Inflammatory macrophage treated with lipopolysaccharide for 1 hour (primary cell): ENCODE results near the gene LMBRD2.

Source experiments
- DNase-seq, 2 donors: peaks; one replicate each; pipeline ENCODE4 v3.0.0-alpha.2; 2020 to 2022

LMBRD2 gene

GRCh38 chr5:36096486-36096885 is 55.2 kb downstream of the LMBRD2 start:
- no peak for DNase-seq

- peak; percentile 27 to 38 for DNase-seq
These were observed 61.7 kb downstream of the LMBRD2 start for GRCh38 chr5:36089989-36090388.

- DNase-seq = peak in 1 of 2 donors; percentile 51
These were observed 72.4 kb downstream of the LMBRD2 start for GRCh38 chr5:36079200-36079781.

- no peak for DNase-seq
These were observed 73.3 kb downstream of the LMBRD2 start for GRCh38 chr5:36078430-36078829.

GRCh38 chr5:36073595-36074216 is 78.0 kb downstream of the LMBRD2 start:
- no peak for DNase-seq

- DNase-seq = no peak
These were observed 80.8 kb downstream of the LMBRD2 start for GRCh38 chr5:36070687-36071571.

- DNase-seq = no peak
These were observed 82.9 kb downstream of the LMBRD2 start for GRCh38 chr5:36068751-36069281.

- no peak for DNase-seq
These were observed 85.0 kb downstream of the LMBRD2 start, which contains the start of gene UGT3A2 for GRCh38 chr5:36066540-36067210. Gene UGT3A2 (minus strand): TSS chr5:36066882. CDS start chr5:36066789, 93 bp downstream.

- DNase-seq = no peak
These were observed 85.6 kb downstream of the LMBRD2 start for GRCh38 chr5:36066001-36066539.

- DNase-seq = no peak
These were observed 91.2 kb downstream of the LMBRD2 start for GRCh38 chr5:36060420-36060887.

GRCh38 chr5:36059571-36060419 is 91.9 kb downstream of the LMBRD2 start:
- DNase-seq = no peak

- no peak for DNase-seq
These were observed 92.9 kb downstream of the LMBRD2 start for GRCh38 chr5:36058776-36059175.

- no peak for DNase-seq
These were observed 94.3 kb downstream of the LMBRD2 start for GRCh38 chr5:36057386-36057785.

- DNase-seq = no peak
These were observed 95.3 kb downstream of the LMBRD2 start for GRCh38 chr5:36056422-36056821.

- DNase-seq = no peak
These were observed 95.7 kb downstream of the LMBRD2 start for GRCh38 chr5:36055984-36056383.

- DNase-seq = no peak
These were observed 97.0 kb downstream of the LMBRD2 start for GRCh38 chr5:36054647-36055046.

- DNase-seq = no peak
These were observed 99.1 kb downstream of the LMBRD2 start for GRCh38 chr5:36052538-36052937.

- no peak for DNase-seq
These were observed 101.7 kb downstream of the LMBRD2 start for GRCh38 chr5:36049949-36050348.
